Stimulated activated CD4-positive, alpha-beta T cell treated with anti-CD3 and anti-CD28 coated beads, Interleukin-1b, Interleukin-23, amount 100 ng/mL, for 4 hours (primary cell): ENCODE data around the gene ADCY2.

Experiments used
- DNase-seq, 2 donors: peaks; one replicate each; pipeline ENCODE4 v3.0.0-alpha.2; 2020; ENCODE audit warnings: low read depth in 2 of 2

Gene ADCY2

GRCh38 chr5:7828269-7828668 is 432.3 kb downstream of the ADCY2 start:
- no peak for DNase-seq

- DNase-seq: no peak
Observed at GRCh38 chr5:7834982-7835381, 439.0 kb downstream of the ADCY2 start.

- no peak for DNase-seq
Observed at GRCh38 chr5:7837403-7837802, 441.5 kb downstream of the ADCY2 start.

GRCh38 chr5:7842531-7842930 is 446.6 kb downstream of the ADCY2 start:
- no peak for DNase-seq

GRCh38 chr5:7844901-7845300 is 449.0 kb downstream of the ADCY2 start:
- no peak for DNase-seq

GRCh38 chr5:7845557-7845956 is 449.6 kb downstream of the ADCY2 start:
- DNase-seq: no peak

- no peak for DNase-seq
Observed at GRCh38 chr5:7846327-7846726, 450.4 kb downstream of the ADCY2 start.

- DNase-seq: no peak
Observed at GRCh38 chr5:7848296-7848695, 452.4 kb downstream of the ADCY2 start.

- DNase-seq: peak in 1 of 2 donors; percentile 3
Observed at GRCh38 chr5:7849681-7850394, 453.9 kb downstream of the ADCY2 start.

- DNase-seq: peak in 1 of 2 donors; percentile 10
Observed at GRCh38 chr5:7850395-7851239, 454.7 kb downstream of the ADCY2 start, which contains the start of gene CFAP90. TSS of gene CFAP90 (minus strand) at chr5:7851133. CDS start at chr5:7851021, 112 bp downstream.

- DNase-seq: no peak
Observed at GRCh38 chr5:7851240-7851592, 455.3 kb downstream of the ADCY2 start.

- DNase-seq: no peak
Observed at GRCh38 chr5:7851617-7852289, 455.8 kb downstream of the ADCY2 start.

- no peak for DNase-seq
Observed at GRCh38 chr5:7852542-7852941, 456.6 kb downstream of the ADCY2 start.

- no peak for DNase-seq
Observed at GRCh38 chr5:7852988-7853387, 457.1 kb downstream of the ADCY2 start.

GRCh38 chr5:7855611-7856010 is 459.7 kb downstream of the ADCY2 start:
- DNase-seq: no peak

GRCh38 chr5:7856855-7857254 is 460.9 kb downstream of the ADCY2 start:
- DNase-seq: no peak

- no peak for DNase-seq
Observed at GRCh38 chr5:7857361-7857760, 461.4 kb downstream of the ADCY2 start.

- no peak for DNase-seq
Observed at GRCh38 chr5:7857926-7858632, 462.1 kb downstream of the ADCY2 start.

- no peak for DNase-seq
Observed at GRCh38 chr5:7866196-7866595, 470.3 kb downstream of the ADCY2 start.

GRCh38 chr5:7867260-7867659 is 471.3 kb downstream of the ADCY2 start:
- no peak for DNase-seq

- no peak for DNase-seq
Observed at GRCh38 chr5:7868427-7868772, 472.5 kb downstream of the ADCY2 start.
